KMS-11 (cell line): ENCODE measurements around the gene KRTAP10-3.

Experiments
- H2AFZ ChIP-seq: fragments of 200-600 bp; sonication (generic); 2 replicates; pipeline ENCODE4 v1.6.1; 2016; ENCODE audit warnings: antibody characterized with exemption, mixed run types, low read depth
- H3K27ac ChIP-seq: fragments of 200-600 bp; sonication (generic); 2 replicates; pipeline ENCODE4 v1.6.1; 2016; ENCODE audit warnings: mild to moderate bottlenecking, mixed run types
- H3K27me3 ChIP-seq: fragments of 200-600 bp; sonication (generic); 2 replicates; pipeline ENCODE4 v1.6.1; 2017; ENCODE audit warnings: mild to moderate bottlenecking, low read depth, mixed run types, moderate library complexity; ENCODE audit not compliant: insufficient read depth
- H3K36me3 ChIP-seq: fragments of 200-600 bp; sonication (generic); 2 replicates; pipeline ENCODE4 v1.6.1; 2017; ENCODE audit warnings: mild to moderate bottlenecking, mixed run types; ENCODE audit not compliant: insufficient read depth
- H3K4me1 ChIP-seq: fragments of 200-600 bp; sonication (generic); 2 replicates; pipeline ENCODE4 v1.6.1; 2016; ENCODE audit warnings: mild to moderate bottlenecking, low read depth, mixed run types; ENCODE audit not compliant: poor library complexity, severe bottlenecking
- H3K4me2 ChIP-seq: fragments of 200-600 bp; sonication (generic); 2 replicates; pipeline ENCODE4 v1.7.0; 2016; ENCODE audit warnings: mild to moderate bottlenecking, mixed run types
- H3K4me3 ChIP-seq: fragments of 200-600 bp; sonication (generic); IDR thresholded peaks from 2 replicates; pipeline ENCODE4 v1.6.1; 2017; ENCODE audit warnings: low read depth, low read length, mixed read lengths; ENCODE audit not compliant: insufficient read depth
- H3K79me2 ChIP-seq: fragments of 200-600 bp; sonication (generic); 2 replicates; pipeline ENCODE4 v1.6.1; 2016; ENCODE audit warnings: low read depth, mixed run types; ENCODE audit not compliant: insufficient read depth
- H3K9ac ChIP-seq: fragments of 200-600 bp; sonication (generic); 2 replicates; pipeline ENCODE4 v1.6.1; 2016; ENCODE audit warnings: mild to moderate bottlenecking, mixed run types
- H4K20me1 ChIP-seq: fragments of 200-600 bp; sonication (generic); 2 replicates; pipeline ENCODE4 v1.6.1; 2016; ENCODE audit warnings: mild to moderate bottlenecking, mixed run types; ENCODE audit not compliant: insufficient read depth
- CTCF ChIP-seq: fragments of 200-600 bp; sonication (generic); conservative IDR thresholded peaks from 2 replicates; pipeline ENCODE4 v1.6.1; 2017; ENCODE audit warnings: low read depth, mild to moderate bottlenecking, antibody characterized with exemption, low read length, moderate library complexity, mixed read lengths

Gene KRTAP10-3

GRCh38 chr21:44527983-44528633, 30.5 kb downstream of the KRTAP10-3 start:
- Histone ChIP-seq H3K9ac (no peak overlapping the region), H3K4me1 (no peaks in the 10 kb centered on the region), H3K4me2 (no peak overlapping the region), H3K79me2 (no peaks in the 10 kb centered on the region), H3K4me3 (no peak overlapping the region), H4K20me1 (no peaks in the 10 kb centered on the region), H3K36me3 (no peaks in the 10 kb centered on the region), H2AFZ (no peak overlapping the region), H3K27ac (no peak overlapping the region), H3K27me3 (peaks cover 51% of the 10 kb centered on the region)
- TF ChIP-seq CTCF, result no peak

DNA sequence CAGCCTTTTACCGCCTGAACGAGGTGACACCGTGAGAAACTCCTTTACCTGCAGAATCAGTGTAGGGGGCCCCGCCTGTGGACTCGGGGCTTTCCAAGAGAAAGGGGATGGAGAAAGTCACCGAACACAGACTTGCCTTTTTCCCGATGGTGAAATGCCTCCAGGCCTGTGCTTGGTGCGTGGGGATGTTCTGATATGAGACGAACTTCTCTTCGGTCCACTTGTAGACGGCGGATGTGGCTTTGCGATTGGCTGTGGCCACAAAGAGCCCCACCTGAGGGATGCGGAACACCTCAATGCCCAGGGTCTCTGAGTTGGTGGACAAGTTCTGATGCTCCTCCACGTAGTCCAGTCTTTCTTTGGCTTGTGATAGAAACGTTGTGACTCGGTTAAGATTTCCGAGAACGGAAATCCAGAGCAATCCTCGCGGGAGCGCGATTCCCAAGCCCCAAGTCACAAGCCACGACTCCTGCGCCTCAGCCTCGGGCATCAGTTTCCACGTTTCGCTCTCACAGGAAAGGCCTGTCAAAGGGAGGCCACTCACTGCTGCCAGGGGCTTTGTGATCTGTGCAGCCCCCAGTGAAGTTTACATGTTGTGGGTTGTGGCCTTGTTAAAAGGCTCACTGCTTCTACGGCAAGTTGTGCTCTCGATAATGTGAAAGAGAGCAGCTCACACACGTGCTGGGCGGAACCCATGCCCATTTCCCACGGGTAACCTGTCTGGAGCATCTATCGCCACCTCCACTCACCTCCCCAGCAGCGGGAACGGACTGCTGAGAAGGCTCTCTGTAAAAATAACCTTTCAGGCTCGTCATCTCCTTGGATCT, 31.2 kb downstream of the KRTAP10-3 start:
- no peaks in the 10 kb centered on the region for H3K4me1 ChIP-seq
- no peak overlapping the region for H3K9ac ChIP-seq
- no peak overlapping the region for H2AFZ ChIP-seq
- no peak overlapping the region for H3K27ac ChIP-seq
- peaks cover 45% of the 10 kb centered on the region for H3K27me3 ChIP-seq
- no peak for TF ChIP-seq CTCF
- no peak overlapping the region for H3K4me2 ChIP-seq
- no peaks in the 10 kb centered on the region for H4K20me1 ChIP-seq
- no peaks in the 10 kb centered on the region for H3K79me2 ChIP-seq
- no peaks in the 10 kb centered on the region for H3K36me3 ChIP-seq
- H3K4me3 ChIP-seq, result no peak overlapping the region

DNA sequence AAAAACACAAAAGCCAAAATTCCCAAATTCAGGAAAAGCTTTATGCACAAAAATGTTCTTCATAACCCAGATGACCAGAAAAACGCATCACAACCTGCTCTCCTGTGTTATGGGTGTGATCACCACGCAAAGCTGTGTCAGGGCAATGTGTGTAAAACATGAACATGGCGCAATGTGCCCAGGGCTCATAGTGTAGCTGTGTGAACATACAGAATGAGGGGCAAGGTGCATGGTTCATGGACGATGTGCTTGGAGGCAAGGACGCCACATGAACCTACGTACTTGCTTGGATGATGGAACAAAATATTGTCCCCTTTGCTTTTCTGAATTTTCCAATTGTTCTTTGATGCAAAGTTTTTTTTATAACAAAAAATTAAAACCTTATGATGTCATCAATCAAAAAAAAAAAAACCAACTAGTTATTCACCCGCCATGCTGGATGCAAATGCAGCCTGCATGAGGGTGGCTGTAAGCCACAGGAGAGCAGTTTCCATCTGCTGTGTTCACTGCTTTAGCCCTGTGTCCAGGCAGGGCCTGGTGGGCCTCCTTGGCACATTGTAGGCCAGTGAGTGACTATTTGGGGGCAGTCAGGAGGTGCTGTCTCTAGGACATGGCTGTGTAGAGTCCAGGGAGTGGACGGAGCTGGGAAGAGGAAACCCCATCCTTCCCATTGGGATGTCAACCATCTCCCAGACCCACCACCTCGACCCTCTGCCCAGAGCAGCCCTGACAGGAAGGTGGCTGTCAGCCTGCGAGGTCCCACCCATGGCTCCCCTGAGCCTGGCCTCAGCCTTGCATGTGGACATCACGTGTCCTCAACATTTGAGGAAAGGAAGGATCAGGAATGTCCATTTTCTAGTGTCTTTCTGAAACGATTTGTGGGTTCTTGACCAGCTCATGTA, 32.2 kb downstream of the KRTAP10-3 start:
- Histone ChIP-seq H3K27me3 (peaks cover 35% of the 10 kb centered on the region), H3K79me2 (no peaks in the 10 kb centered on the region), H3K4me2 (no peak overlapping the region), H3K27ac (no peak overlapping the region), H4K20me1 (no peaks in the 10 kb centered on the region), H3K36me3 (no peaks in the 10 kb centered on the region), H3K4me1 (no peaks in the 10 kb centered on the region), H3K4me3 (no peak overlapping the region), H3K9ac (no peak overlapping the region), H2AFZ (no peak overlapping the region)
- TF ChIP-seq CTCF, result no peak

DNA sequence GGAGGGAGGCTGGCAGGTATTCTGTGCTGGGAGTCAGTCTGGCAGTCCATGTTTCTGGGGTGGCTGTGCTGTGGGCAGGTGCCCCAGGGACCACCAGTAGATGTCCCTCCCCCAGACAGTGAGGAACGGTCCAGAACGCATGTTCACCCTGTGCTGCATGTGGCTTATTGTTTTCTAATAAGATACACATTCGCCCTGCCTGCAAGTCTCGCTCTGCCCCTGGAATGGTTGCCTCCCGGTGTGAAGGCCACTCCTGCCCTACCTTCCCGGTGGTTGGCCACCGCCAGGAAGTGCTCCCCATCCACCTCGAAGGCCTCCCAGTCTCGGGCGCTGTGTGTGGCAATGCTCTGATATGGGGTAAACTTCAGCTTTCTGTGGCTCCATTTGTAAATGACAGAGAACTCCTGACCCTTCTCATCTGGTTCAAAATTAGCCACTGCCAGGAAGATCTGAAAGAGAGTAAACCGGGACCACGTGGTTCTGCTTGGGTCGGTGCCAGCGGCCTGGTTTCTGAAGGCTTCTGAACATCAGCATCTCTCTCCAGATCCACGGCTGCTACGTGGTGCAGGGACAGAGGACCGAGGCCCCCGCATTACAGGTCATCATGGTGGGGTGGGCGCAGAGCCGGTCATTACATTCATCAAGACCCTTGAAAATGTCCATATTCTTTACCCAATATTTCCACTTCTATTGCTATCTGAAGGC, 33.1 kb downstream of the KRTAP10-3 start:
- TF ChIP-seq CTCF, result no peak
- no peak overlapping the region for H3K4me2 ChIP-seq
- no peak overlapping the region for H2AFZ ChIP-seq
- no peaks in the 10 kb centered on the region for H3K36me3 ChIP-seq
- H3K4me1 ChIP-seq, result no peaks in the 10 kb centered on the region
- H3K27me3 ChIP-seq, result peaks cover 38% of the 10 kb centered on the region
- H3K27ac ChIP-seq, result no peak overlapping the region
- H3K9ac ChIP-seq, result no peak overlapping the region
- no peaks in the 10 kb centered on the region for H3K79me2 ChIP-seq
- no peaks in the 10 kb centered on the region for H4K20me1 ChIP-seq
- no peak overlapping the region for H3K4me3 ChIP-seq
